ENCODE results near the gene SEMA5A.

The SEMA5A gene

GRCh38 chr5:9301200-9301599 is 244.7 kb downstream of the SEMA5A start:
- H3K9ac ChIP-seq (ENCODE audit: low read length) = no peak overlapping the region
- H3K18ac ChIP-seq (ENCODE audit: low read depth in 1 of 2, low read length in 2 of 2) = no peak overlapping the region
- H2BK120ac ChIP-seq (ENCODE audit: low read depth, low read length) = no peak overlapping the region
- H2AK5ac ChIP-seq (ENCODE audit: low read length, severe bottlenecking) = no peak overlapping the region
- H3K9me3 ChIP-seq (ENCODE audit: control insufficient read depth, low read length) = no peaks in the 10 kb centered on the region
- no peak overlapping the region for H2BK5ac ChIP-seq (ENCODE audit: low read depth, low read length, poor library complexity, severe bottlenecking)
- H2BK12ac ChIP-seq (ENCODE audit: low read length in 2 of 2) = no peak overlapping the region
- H3K36me3 ChIP-seq (ENCODE audit: control insufficient read depth in 1 of 2, insufficient read depth in 2 of 2, low read depth in 1 of 2, low read length in 2 of 2) = peaks cover 0 to 5% of the 10 kb centered on the region in 2 experiments
- no peak overlapping the region for H2AFZ ChIP-seq (ENCODE audit: low read depth, low read length)
- H3K4me3 ChIP-seq (ENCODE audit: insufficient read depth in 1 of 2, low read depth in 1 of 2, low read length in 2 of 2) = no peak overlapping the region
- no peak overlapping the region for H3K14ac ChIP-seq (ENCODE audit: low read length in 2 of 2)
- H4K8ac ChIP-seq (ENCODE audit: low read length) = no peak overlapping the region
- no peak overlapping the region for H3K4me2 ChIP-seq (ENCODE audit: low read length, poor library complexity, severe bottlenecking)
- no peak overlapping the region for H3K27ac ChIP-seq (ENCODE audit: low read length, poor library complexity, severe bottlenecking)
- no peak overlapping the region for H4K91ac ChIP-seq (ENCODE audit: low read length)
- H3K4me1 ChIP-seq (ENCODE audit: control insufficient read depth, insufficient read depth, low read depth, low read length) = no peaks in the 10 kb centered on the region
- H2BK15ac ChIP-seq (ENCODE audit: low read depth, poor library complexity, severe bottlenecking) = no peak overlapping the region
- DNase-seq = no peak
- no peaks in the 10 kb centered on the region for H3K27me3 ChIP-seq (ENCODE audit: control insufficient read depth in 1 of 2, insufficient read depth in 1 of 2, low read length in 2 of 2)
- H3K4ac ChIP-seq (ENCODE audit: low read depth in 1 of 2, low read length in 2 of 2) = no peak overlapping the region
- H3K23ac ChIP-seq (ENCODE audit: low read length in 2 of 2) = no peak overlapping the region
- peaks cover 18% of the 10 kb centered on the region for H3K79me1 ChIP-seq (replicated peaks; ENCODE audit: low read length, poor library complexity, severe bottlenecking)
- WGBS = 99% methylated on average over 6 of the region's 6 CpGs

GRCh38 chr5:9297134-9297533 is 248.7 kb downstream of the SEMA5A start:
- H2AFZ ChIP-seq (ENCODE audit: low read depth, low read length) = no peak overlapping the region
- H3K4me1 ChIP-seq (ENCODE audit: control insufficient read depth, insufficient read depth, low read depth, low read length) = no peaks in the 10 kb centered on the region
- no peak overlapping the region for H2BK12ac ChIP-seq (ENCODE audit: low read length in 2 of 2)
- H3K27ac ChIP-seq (ENCODE audit: low read length, poor library complexity, severe bottlenecking) = no peak overlapping the region
- H3K79me1 ChIP-seq (replicated peaks; ENCODE audit: low read length, poor library complexity, severe bottlenecking) = peaks cover 25% of the 10 kb centered on the region
- no peak overlapping the region for H3K23ac ChIP-seq (ENCODE audit: low read length in 2 of 2)
- H3K4me2 ChIP-seq (ENCODE audit: low read length, poor library complexity, severe bottlenecking) = no peak overlapping the region
- no peak overlapping the region for H2BK5ac ChIP-seq (ENCODE audit: low read depth, low read length, poor library complexity, severe bottlenecking)
- H3K14ac ChIP-seq (ENCODE audit: low read length in 2 of 2) = no peak overlapping the region
- no peak overlapping the region for H3K18ac ChIP-seq (ENCODE audit: low read depth in 1 of 2, low read length in 2 of 2)
- no peak overlapping the region for H4K8ac ChIP-seq (ENCODE audit: low read length)
- H3K36me3 ChIP-seq (ENCODE audit: control insufficient read depth in 1 of 2, insufficient read depth in 2 of 2, low read depth in 1 of 2, low read length in 2 of 2) = peaks cover 0 to 5% of the 10 kb centered on the region in 2 experiments
- H3K4ac ChIP-seq (ENCODE audit: low read depth in 1 of 2, low read length in 2 of 2) = no peak overlapping the region
- no peak overlapping the region for H4K91ac ChIP-seq (ENCODE audit: low read length)
- no peak overlapping the region for H2BK120ac ChIP-seq (ENCODE audit: low read depth, low read length)
- no peak overlapping the region for H2BK15ac ChIP-seq (ENCODE audit: low read depth, poor library complexity, severe bottlenecking)
- no peak overlapping the region for H3K4me3 ChIP-seq (ENCODE audit: insufficient read depth in 1 of 2, low read depth in 1 of 2, low read length in 2 of 2)
- H3K27me3 ChIP-seq (ENCODE audit: control insufficient read depth in 1 of 2, insufficient read depth in 1 of 2, low read length in 2 of 2) = no peaks in the 10 kb centered on the region
- no peak overlapping the region for H3K9ac ChIP-seq (ENCODE audit: low read length)
- DNase-seq = no peak
- no peaks in the 10 kb centered on the region for H3K9me3 ChIP-seq (ENCODE audit: control insufficient read depth, low read length)
- 73% methylated on average over 4 of the region's 4 CpGs for WGBS
- H2AK5ac ChIP-seq (ENCODE audit: low read length, severe bottlenecking) = no peak overlapping the region

GRCh38 chr5:9295466-9295801 is 250.4 kb downstream of the SEMA5A start:
- Histone ChIP-seq H3K4me1 (ENCODE audit: control insufficient read depth, insufficient read depth, low read depth, low read length) (no peaks in the 10 kb centered on the region), H2BK120ac (ENCODE audit: low read depth, low read length) (no peak overlapping the region), H3K18ac (ENCODE audit: low read depth in 1 of 2, low read length in 2 of 2) (no peak overlapping the region), H3K9ac (ENCODE audit: low read length) (no peak overlapping the region), H3K9me3 (ENCODE audit: control insufficient read depth, low read length) (no peaks in the 10 kb centered on the region), H2AFZ (ENCODE audit: low read depth, low read length) (no peak overlapping the region), H3K4me3 (ENCODE audit: insufficient read depth in 1 of 2, low read depth in 1 of 2, low read length in 2 of 2) (no peak overlapping the region), H3K36me3 (ENCODE audit: control insufficient read depth in 1 of 2, insufficient read depth in 2 of 2, low read depth in 1 of 2, low read length in 2 of 2) (peaks cover 0 to 5% of the 10 kb centered on the region in 2 experiments), H3K27ac (ENCODE audit: low read length, poor library complexity, severe bottlenecking) (no peak overlapping the region), H3K4me2 (ENCODE audit: low read length, poor library complexity, severe bottlenecking) (no peak overlapping the region), H4K8ac (ENCODE audit: low read length) (no peak overlapping the region), H2BK15ac (ENCODE audit: low read depth, poor library complexity, severe bottlenecking) (no peak overlapping the region), H3K79me1 (replicated peaks; ENCODE audit: low read length, poor library complexity, severe bottlenecking) (peaks cover 27% of the 10 kb centered on the region), H2BK5ac (ENCODE audit: low read depth, low read length, poor library complexity, severe bottlenecking) (no peak overlapping the region), H3K23ac (ENCODE audit: low read length in 2 of 2) (no peak overlapping the region), H3K4ac (ENCODE audit: low read depth in 1 of 2, low read length in 2 of 2) (no peak overlapping the region), H4K91ac (ENCODE audit: low read length) (no peak overlapping the region), H3K27me3 (ENCODE audit: control insufficient read depth in 1 of 2, insufficient read depth in 1 of 2, low read length in 2 of 2) (no peaks in the 10 kb centered on the region), H2BK12ac (ENCODE audit: low read length in 2 of 2) (no peak overlapping the region), H3K14ac (ENCODE audit: low read length in 2 of 2) (no peak overlapping the region), H2AK5ac (ENCODE audit: low read length, severe bottlenecking) (no peak overlapping the region)
- DNase-seq = no peak
- WGBS = 82% methylated on average over 1 of the region's 1 CpG

- Histone ChIP-seq H2AFZ (ENCODE audit: low read depth, low read length) (no peak overlapping the region), H3K9ac (ENCODE audit: low read length) (no peak overlapping the region), H3K27me3 (ENCODE audit: control insufficient read depth in 1 of 2, insufficient read depth in 1 of 2, low read length in 2 of 2) (no peaks in the 10 kb centered on the region), H4K91ac (ENCODE audit: low read length) (no peak overlapping the region), H3K14ac (ENCODE audit: low read length in 2 of 2) (no peak overlapping the region), H3K4me3 (ENCODE audit: insufficient read depth in 1 of 2, low read depth in 1 of 2, low read length in 2 of 2) (no peak overlapping the region), H3K4me1 (ENCODE audit: control insufficient read depth, insufficient read depth, low read depth, low read length) (no peaks in the 10 kb centered on the region), H2BK120ac (ENCODE audit: low read depth, low read length) (no peak overlapping the region), H3K4me2 (ENCODE audit: low read length, poor library complexity, severe bottlenecking) (no peak overlapping the region), H3K27ac (ENCODE audit: low read length, poor library complexity, severe bottlenecking) (no peak overlapping the region), H3K9me3 (ENCODE audit: control insufficient read depth, low read length) (no peaks in the 10 kb centered on the region), H2AK5ac (ENCODE audit: low read length, severe bottlenecking) (no peak overlapping the region), H2BK5ac (ENCODE audit: low read depth, low read length, poor library complexity, severe bottlenecking) (no peak overlapping the region), H3K36me3 (ENCODE audit: control insufficient read depth in 1 of 2, insufficient read depth in 2 of 2, low read depth in 1 of 2, low read length in 2 of 2) (peaks cover 0 to 1% of the 10 kb centered on the region in 2 experiments), H3K18ac (ENCODE audit: low read depth in 1 of 2, low read length in 2 of 2) (no peak overlapping the region), H2BK15ac (ENCODE audit: low read depth, poor library complexity, severe bottlenecking) (no peak overlapping the region), H3K4ac (ENCODE audit: low read depth in 1 of 2, low read length in 2 of 2) (no peak overlapping the region), H2BK12ac (ENCODE audit: low read length in 2 of 2) (no peak overlapping the region), H3K79me1 (replicated peaks; ENCODE audit: low read length, poor library complexity, severe bottlenecking) (peaks cover 23% of the 10 kb centered on the region), H4K8ac (ENCODE audit: low read length) (no peak overlapping the region), H3K23ac (ENCODE audit: low read length in 2 of 2) (no peak overlapping the region)
- DNase-seq = no peak
- 82% methylated on average over 2 of the region's 3 CpGs for WGBS
Observed at GRCh38 chr5:9294793-9295465, 250.9 kb downstream of the SEMA5A start.

Measured in mesenchymal stem cell (in vitro differentiated cells and primary cell).